Activated T-helper 1 cell treated with anti-CD3 and anti-CD28 coated beads, Interleukin-12 subunit alpha, Interleukin-12 subunit beta, Interleukin-2, Interleukin-4 antibody, amounts not matched to agents 30 ng/mL and 10 ng/mL and 1 ng/mL, durations not matched to agents 14 hours and 24 hours and 36 hours (primary cell): ENCODE data around the gene C2orf80. TPM values are rescaled to one million over a fixed set of nuclear protein-coding genes. Genes with fewer than 3 reads are reported as not detected.

Experiments
- DNase-seq: peaks from one replicate; pipeline ENCODE4 v3.0.0; 2021; ENCODE audit warnings: low spot score
- H3K27ac Mint-ChIP-seq: one replicate; pipeline ENCODE4 v1.8.0; 2021; ENCODE audit warnings: mild to moderate bottlenecking, mixed read lengths
- H3K27me3 Mint-ChIP-seq: one replicate; pipeline ENCODE4 v1.8.0; 2022; ENCODE audit warnings: mild to moderate bottlenecking, moderate library complexity, mixed read lengths; ENCODE audit not compliant: insufficient read depth
- H3K36me3 Mint-ChIP-seq: one replicate; pipeline ENCODE4 v1.8.0; 2021; ENCODE audit warnings: low read depth, mixed read lengths
- H3K4me1 Mint-ChIP-seq: one replicate; pipeline ENCODE4 v1.8.0; 2021; ENCODE audit warnings: low read depth, mixed read lengths
- H3K4me3 Mint-ChIP-seq: one replicate; pipeline ENCODE4 v1.8.0; 2021; ENCODE audit warnings: mild to moderate bottlenecking, moderate library complexity, mixed read lengths
- H3K9me3 Mint-ChIP-seq: one replicate; pipeline ENCODE4 v1.8.0; 2021; ENCODE audit warnings: mixed read lengths
- intact Hi-C: fragments of 100-400 bp; cut with micrococcal nuclease; formaldehyde crosslinking; loops from one replicate; pipeline ENCODE4 v1.15.1; 2024
- total RNA-seq: library from RNA; stranded (reverse); gene quantifications from 2 replicates; pipeline ENCODE4 v1.2.3, GENCODE V29; 2022

Gene C2orf80
- total RNA-seq, 1 donor from 2014 or later = not detected

DNA sequence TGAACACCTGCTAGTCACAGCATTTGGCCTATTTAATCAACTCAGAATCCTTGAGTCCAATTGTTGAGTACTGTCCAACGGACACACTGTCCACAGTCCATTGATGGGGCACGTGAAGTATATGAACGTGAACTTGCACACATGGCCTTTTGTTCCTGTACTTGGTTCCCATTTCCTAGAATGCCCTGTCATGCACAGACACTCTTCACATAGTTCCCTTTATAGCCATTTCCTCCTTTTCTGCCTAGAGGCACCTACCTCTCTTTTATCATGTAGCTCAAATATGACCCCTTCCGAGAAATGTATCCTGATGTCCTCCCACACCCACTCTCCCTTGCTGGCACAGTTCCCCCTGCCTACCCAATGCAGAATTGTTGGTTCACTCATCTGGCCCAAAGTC, 17.7 kb downstream of the C2orf80 start:
- Mint-ChIP-seq H3K36me3 (no peaks in the 10 kb centered on the region), H3K4me3 (no peak overlapping the region), H3K4me1 (peaks cover 6% of the 10 kb centered on the region), H3K27ac (no peak overlapping the region), H3K9me3 (no peaks in the 10 kb centered on the region), H3K27me3 (peaks cover 10% of the 10 kb centered on the region)
- no peak for DNase-seq
- intact Hi-C loops = no loop called here

DNA sequence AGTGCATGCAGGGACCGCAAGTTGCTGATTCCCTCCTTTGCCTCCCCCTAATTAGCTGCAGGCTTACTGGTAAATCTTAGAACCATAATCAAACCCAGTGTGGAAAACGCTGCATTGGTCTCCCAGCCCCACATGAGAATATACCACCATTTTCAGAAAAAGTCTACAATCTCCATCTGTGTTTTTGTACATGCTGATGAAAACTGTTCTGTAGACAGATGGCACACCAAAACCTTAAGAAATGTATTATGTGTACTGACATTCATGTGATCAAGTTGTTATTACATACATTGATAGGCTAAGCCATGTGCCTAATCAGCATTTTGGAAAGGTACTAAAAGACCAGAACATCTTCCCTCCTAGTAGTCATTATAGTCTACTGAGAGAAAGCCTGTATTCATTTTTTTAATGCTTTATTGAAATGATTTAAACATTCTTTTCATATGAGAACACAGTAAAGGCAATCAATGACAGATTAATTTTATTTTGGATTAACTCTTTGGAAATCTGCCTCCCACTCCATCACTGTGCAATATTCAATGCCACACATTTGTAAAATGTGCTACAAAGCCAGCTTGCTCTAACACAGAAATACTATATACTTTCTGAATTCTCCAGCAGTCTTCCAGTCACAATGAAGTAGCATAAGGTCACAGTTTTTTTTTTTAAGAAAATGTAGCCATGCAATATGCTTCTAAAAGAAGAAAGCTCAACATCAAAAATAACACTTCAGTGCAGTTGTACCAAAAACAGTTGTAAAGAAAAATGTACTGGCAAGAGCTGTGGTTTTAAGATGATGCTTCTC, 24.7 kb downstream of the C2orf80 start:
- Mint-ChIP-seq H3K4me1 (no peaks in the 10 kb centered on the region), H3K9me3 (no peaks in the 10 kb centered on the region), H3K27me3 (peaks cover 5% of the 10 kb centered on the region), H3K27ac (no peak overlapping the region), H3K4me3 (no peak overlapping the region), H3K36me3 (no peaks in the 10 kb centered on the region)
- intact Hi-C loops = no loop called here
- no peak for DNase-seq

DNA sequence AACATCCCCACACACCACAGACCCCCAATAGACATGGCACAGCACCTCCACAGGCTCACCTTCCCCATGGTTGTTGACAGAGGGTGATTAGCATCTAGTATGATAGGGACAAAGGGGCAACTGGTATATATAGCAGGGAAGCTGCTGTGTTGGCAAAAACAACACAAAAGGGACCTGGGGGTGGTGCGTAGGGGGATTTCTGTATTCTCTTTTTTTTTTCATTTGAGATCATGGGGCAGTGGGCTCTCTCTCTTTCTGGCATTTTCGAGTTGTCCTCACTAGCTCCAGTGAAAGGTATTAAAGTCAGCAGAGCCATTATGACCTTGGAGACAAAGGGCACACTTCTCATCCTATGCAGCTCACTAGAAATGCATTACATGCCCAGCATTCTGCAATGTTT, 26.3 kb downstream of the C2orf80 start, which contains the start of gene CRYGA:
Gene CRYGA, minus strand, starts transcription at position 101 of the 400 bp plus-strand sequence. Its CDS starts 33 bp downstream, at position 68.
- Mint-ChIP-seq H3K4me1 (no peaks in the 10 kb centered on the region), H3K27me3 (peaks cover 2% of the 10 kb centered on the region), H3K27ac (no peak within 1 kb of the TSS), H3K36me3 (no peaks in the 10 kb centered on the region), H3K9me3 (no peaks in the 10 kb centered on the region), H3K4me3 (no peak within 1 kb of the TSS)
- no peak for DNase-seq
- intact Hi-C loops = no loop called here

DNA sequence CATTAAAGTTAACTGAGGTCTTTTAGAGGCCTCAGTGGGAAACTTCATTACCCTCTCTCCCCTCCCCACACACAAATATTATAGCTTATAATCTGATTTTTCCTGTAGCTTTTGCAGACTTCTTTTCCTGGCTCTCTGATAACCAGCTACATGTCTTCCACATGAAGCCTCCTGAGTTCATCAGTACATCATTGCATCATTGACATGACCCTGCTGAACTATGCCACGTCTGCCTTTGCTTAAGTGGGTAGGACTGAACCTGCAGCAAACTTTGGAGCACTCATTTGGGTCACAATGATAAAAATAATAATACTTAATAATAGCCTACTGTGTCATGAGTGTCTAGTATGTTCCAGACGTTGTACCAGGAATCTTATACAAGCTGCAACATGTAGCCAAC, 33.4 kb downstream of the C2orf80 start:
- no peaks in the 10 kb centered on the region for H3K36me3 Mint-ChIP-seq
- intact Hi-C loops = no loop called here
- H3K9me3 Mint-ChIP-seq = no peaks in the 10 kb centered on the region
- H3K27ac Mint-ChIP-seq = no peak overlapping the region
- no peak for DNase-seq
- no peak overlapping the region for H3K4me3 Mint-ChIP-seq
- H3K27me3 Mint-ChIP-seq = no peaks in the 10 kb centered on the region
- no peaks in the 10 kb centered on the region for H3K4me1 Mint-ChIP-seq

DNA sequence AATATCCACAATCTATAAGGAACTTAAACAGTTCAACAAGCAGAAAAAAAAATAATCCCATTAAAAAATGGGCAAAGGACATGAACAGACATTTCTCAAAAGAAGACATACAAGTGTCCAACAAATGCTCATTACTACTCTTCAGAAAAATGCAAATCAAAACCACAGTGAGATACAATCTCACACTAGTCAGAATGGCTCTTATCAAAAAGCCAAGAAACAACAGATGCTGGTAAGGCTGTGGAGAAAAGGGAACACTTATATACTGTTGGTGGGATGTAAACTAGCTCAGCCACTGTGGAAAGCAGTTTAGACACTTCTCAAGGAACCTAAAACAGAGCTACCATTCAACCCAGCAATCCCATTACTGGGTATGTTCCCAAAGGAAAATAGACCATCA, 36.7 kb downstream of the C2orf80 start:
- Mint-ChIP-seq H3K4me3 (no peak overlapping the region), H3K9me3 (no peaks in the 10 kb centered on the region), H3K36me3 (no peaks in the 10 kb centered on the region), H3K4me1 (no peaks in the 10 kb centered on the region), H3K27me3 (no peaks in the 10 kb centered on the region), H3K27ac (no peak overlapping the region)
- intact Hi-C loops = no loop called here
- no peak for DNase-seq

DNA sequence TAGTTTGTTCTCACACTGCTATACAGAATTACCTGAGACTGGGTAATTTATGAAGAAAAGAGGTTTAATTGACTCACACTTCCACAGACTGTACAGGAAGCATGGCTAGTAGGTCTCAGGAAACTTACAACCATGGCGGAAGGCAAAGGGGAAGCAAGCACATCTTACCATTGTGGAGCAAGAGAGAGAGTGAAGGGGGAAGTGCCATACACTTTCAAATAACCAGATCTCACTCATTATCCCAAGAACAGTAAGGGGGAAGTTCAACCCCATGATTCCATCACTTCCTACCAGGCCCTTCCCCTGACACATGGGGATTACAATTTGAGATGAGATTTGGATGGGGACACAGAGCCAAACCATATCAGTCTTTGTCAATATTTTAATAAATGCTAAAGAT, 38.9 kb downstream of the C2orf80 start:
- DNase-seq = no peak
- Mint-ChIP-seq H3K27me3 (no peaks in the 10 kb centered on the region), H3K4me3 (no peak overlapping the region), H3K4me1 (no peaks in the 10 kb centered on the region), H3K9me3 (no peaks in the 10 kb centered on the region), H3K36me3 (no peaks in the 10 kb centered on the region), H3K27ac (no peak overlapping the region)
- intact Hi-C loops = no loop called here

DNA sequence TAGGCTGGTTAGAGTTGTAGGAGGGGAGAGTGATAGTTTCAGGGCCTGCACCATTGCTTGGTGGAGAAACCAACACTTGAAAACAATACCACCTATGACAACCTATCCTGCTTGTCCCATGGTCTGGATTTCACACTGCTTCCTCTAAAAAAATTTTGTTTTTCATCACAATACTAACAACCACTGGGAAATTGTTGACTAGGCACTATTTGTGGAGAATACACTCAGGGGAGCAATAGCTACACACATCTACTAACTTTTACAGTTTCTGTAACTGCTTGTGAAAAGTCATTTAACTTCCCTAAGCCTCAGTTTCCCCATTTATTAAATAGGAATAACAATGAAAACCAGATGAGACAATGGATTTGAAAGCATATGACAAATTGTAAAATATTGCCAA, 39.7 kb downstream of the C2orf80 start:
- no peaks in the 10 kb centered on the region for H3K9me3 Mint-ChIP-seq
- no peaks in the 10 kb centered on the region for H3K4me1 Mint-ChIP-seq
- intact Hi-C loops = no loop called here
- H3K27me3 Mint-ChIP-seq = no peaks in the 10 kb centered on the region
- no peak overlapping the region for H3K4me3 Mint-ChIP-seq
- H3K36me3 Mint-ChIP-seq = no peaks in the 10 kb centered on the region
- H3K27ac Mint-ChIP-seq = no peak overlapping the region
- no peak for DNase-seq

DNA sequence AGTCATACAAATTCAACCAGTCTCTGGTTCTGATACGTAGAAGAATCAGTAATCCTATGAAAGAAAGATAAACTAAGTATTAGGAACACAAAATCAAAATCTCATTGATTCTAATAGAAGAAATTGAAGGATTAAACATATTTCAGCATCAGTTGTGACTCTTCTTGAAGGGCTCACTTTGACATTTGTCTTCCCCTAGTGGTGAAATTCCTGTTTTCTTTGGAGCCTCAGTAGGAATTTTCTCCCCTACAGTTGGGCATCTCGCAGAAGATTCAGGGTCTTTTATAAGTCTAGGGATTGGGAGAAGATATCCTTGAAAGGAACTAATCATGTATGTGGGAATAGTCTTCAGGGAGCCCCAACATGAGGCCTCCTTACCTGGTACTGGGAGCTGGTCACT, 41.0 kb downstream of the C2orf80 start:
- H3K4me1 Mint-ChIP-seq = no peaks in the 10 kb centered on the region
- DNase-seq = no peak
- no peaks in the 10 kb centered on the region for H3K27me3 Mint-ChIP-seq
- no peak overlapping the region for H3K4me3 Mint-ChIP-seq
- H3K9me3 Mint-ChIP-seq = no peaks in the 10 kb centered on the region
- no peaks in the 10 kb centered on the region for H3K36me3 Mint-ChIP-seq
- H3K27ac Mint-ChIP-seq = no peak overlapping the region
- intact Hi-C loops = no loop called here

DNA sequence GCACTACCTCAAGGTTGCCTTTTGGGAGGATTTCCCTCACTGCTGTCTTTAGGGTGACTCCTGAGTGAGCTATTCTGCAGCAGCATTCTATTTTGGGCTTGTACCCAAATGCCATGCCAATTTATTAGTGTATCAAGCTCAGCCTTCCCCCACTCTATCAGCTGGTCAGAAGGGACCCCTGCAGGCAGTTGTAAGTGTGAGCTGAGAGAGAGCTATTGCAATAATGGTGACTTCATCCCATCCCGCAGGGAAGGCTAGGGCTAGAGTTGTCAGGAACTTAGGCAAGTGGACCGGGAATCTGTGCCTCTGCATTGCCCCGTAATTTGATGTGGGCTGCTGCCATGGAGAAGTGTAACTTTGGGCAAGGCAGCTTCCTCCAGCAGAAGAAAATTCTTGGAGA, 42.1 kb downstream of the C2orf80 start:
- H3K27ac Mint-ChIP-seq = no peak overlapping the region
- DNase-seq = no peak
- no peaks in the 10 kb centered on the region for H3K4me1 Mint-ChIP-seq
- intact Hi-C loops = no loop called here
- H3K4me3 Mint-ChIP-seq = no peak overlapping the region
- no peaks in the 10 kb centered on the region for H3K9me3 Mint-ChIP-seq
- no peaks in the 10 kb centered on the region for H3K27me3 Mint-ChIP-seq
- H3K36me3 Mint-ChIP-seq = no peaks in the 10 kb centered on the region

DNA sequence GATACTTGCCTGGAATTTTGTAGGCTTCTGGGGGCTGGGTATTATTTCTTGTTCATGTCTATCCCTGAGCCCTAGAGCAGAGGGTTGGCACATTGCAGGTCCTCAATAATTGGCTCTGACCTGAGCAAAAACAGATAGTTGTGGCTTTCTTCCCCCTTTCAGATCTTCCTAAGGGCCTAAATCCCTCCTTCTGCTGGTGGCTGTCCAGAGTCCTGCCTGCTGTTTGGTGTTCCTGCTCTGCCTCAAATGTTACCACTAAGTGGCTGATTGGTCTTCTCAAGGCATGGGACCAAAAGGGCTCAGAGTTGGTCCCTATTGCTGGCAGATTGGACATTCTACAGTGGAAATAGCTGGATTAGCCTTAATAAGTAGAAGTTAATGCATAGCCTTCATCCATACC, 42.8 kb downstream of the C2orf80 start:
- Mint-ChIP-seq H3K27me3 (no peaks in the 10 kb centered on the region), H3K4me3 (no peak overlapping the region), H3K9me3 (no peaks in the 10 kb centered on the region), H3K4me1 (no peaks in the 10 kb centered on the region), H3K27ac (no peak overlapping the region), H3K36me3 (no peaks in the 10 kb centered on the region)
- DNase-seq = no peak
- intact Hi-C loops = no loop called here

DNA sequence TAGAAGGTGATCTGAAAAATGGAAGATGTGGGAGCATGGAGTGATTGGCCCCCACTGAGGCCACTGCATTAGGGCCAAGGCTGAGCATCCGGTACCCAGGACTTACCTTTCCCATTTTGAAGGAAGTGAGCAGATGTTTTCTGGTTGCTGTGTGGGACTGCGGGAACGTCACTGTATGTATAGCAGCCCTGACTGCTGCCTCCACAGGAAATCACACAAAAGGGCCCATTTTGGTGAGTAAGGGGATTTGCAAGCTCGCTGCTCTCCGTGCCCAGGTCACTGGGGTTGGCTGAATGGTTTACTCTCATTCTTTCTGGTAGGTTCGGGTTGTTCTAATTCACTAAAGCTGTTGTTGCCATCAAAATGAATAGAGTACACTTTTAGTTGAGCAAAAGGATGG, 43.8 kb downstream of the C2orf80 start, which contains the start of gene CRYGB:
Gene CRYGB, minus strand, starts transcription at position 153 of the 400 bp plus-strand sequence. Its CDS starts 38 bp downstream, at position 115.
- no peaks in the 10 kb centered on the region for H3K27me3 Mint-ChIP-seq
- no peak for DNase-seq
- no peaks in the 10 kb centered on the region for H3K4me1 Mint-ChIP-seq
- intact Hi-C loops = no loop called here
- no peaks in the 10 kb centered on the region for H3K9me3 Mint-ChIP-seq
- H3K4me3 Mint-ChIP-seq = no peak within 1 kb of the TSS
- no peak within 1 kb of the TSS for H3K27ac Mint-ChIP-seq
- no peaks in the 10 kb centered on the region for H3K36me3 Mint-ChIP-seq

DNA sequence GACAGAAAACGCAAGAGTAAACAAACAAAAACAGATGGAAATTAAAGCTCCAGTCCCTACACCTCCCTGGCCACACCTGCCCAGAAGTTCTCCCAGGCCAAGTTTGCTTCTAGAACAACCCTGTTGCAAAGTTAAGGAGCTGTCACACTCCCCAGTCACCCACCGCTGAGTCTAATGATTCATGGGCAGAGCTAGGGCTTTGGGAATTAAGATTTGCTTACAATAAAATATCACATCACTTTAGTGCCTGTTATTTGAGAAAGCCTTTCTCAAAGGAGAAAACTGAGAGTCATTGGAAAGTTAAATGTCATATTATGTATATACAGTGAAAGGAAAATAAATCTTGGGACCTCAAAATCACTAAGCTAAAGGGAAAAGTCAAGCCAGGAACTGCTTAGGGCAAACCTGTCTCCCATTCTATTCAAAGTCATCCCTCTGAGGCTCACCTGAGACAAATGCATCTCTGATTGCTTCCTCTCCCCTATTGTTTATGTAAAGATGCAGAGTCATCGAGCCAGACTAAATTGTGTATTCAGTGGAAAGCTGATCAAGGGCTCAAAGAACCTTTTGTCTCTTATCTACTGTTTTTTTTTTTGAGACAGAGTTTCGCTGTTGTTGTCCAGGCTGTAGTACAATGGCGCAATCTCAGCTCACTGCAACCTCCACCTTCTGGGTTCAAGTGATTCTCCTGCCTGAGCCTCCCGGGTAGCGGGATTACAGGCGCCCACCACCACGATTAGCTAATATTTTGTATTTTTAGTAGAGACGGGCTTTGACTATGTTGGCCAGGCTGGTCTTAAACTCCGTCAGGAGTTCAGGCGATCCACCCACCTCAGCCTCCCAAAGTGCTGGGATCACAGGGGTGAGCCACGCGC, 46.7 kb downstream of the C2orf80 start:
- Mint-ChIP-seq H3K9me3 (no peaks in the 10 kb centered on the region), H3K36me3 (no peaks in the 10 kb centered on the region), H3K4me1 (no peaks in the 10 kb centered on the region), H3K27me3 (no peaks in the 10 kb centered on the region), H3K4me3 (no peak overlapping the region), H3K27ac (no peak overlapping the region)
- intact Hi-C loops = no loop called here
- DNase-seq = no peak

DNA sequence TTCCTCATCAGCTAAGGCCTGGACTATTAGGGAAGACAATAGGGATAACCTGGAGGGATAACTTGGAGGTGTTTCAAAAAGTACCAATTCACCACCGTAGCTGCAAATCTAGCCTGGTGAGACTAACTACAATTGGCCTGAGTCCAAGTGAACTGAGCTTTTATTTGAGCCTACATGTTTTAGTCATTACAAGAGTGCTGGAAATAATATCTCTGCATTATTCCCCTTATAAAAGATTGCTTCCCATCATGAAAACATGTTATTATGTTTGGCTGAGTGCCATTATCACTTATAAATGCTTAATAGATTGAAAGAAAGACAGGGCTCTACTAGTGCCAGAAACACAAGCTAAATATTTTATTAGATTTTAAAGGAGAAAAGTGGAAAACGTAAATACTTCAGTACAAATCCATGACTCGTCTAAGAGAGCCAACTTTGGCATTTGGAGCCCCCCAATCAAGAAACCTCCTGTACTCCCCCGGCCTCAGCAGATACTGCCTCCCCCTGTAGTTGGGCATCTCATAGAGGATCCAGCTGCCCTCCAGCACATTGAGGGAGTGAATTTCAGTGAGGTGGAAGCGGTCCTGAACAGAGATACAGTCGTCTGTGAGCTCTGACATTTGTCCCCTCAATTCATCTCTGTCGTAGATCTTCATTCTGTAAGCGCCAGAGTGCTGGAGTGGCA, 47.4 kb downstream of the C2orf80 start:
- H3K9me3 Mint-ChIP-seq = no peaks in the 10 kb centered on the region
- no peak overlapping the region for H3K4me3 Mint-ChIP-seq
- H3K4me1 Mint-ChIP-seq = no peaks in the 10 kb centered on the region
- H3K27me3 Mint-ChIP-seq = no peaks in the 10 kb centered on the region
- no peak overlapping the region for H3K27ac Mint-ChIP-seq
- no peaks in the 10 kb centered on the region for H3K36me3 Mint-ChIP-seq
- no peak for DNase-seq
- intact Hi-C loops = no loop called here
